Calu3 (cell line): ENCODE results near the gene FHIT. TPM values are rescaled to one million over a fixed set of nuclear protein-coding genes. Genes with fewer than 3 reads are reported as not detected.

ENCODE experiments used
- BruUV-seq: library from RNA; stranded (reverse); fragments of 400-500 nt; replicated peaks from 2 replicates; lab custom pipeline; 2021; lab: Mats Ljungman, UMichigan
- CTCF ChIA-PET: fragments of 300-600 bp; sonication (Branson Sonifier 250); formaldehyde crosslinking; loops from one replicate; lab custom pipeline; 2022; ENCODE audit warnings: antibody characterized with exemption; lab: Charles Lee
- DNase-seq: peaks from one replicate; pipeline ENCODE4 v3.0.0; 2022
- H3K27ac Mint-ChIP-seq: one replicate; pipeline ENCODE4 v1.8.0; 2022; ENCODE audit warnings: mixed read lengths; ENCODE audit not compliant: unreplicated experiment
- H3K27me3 Mint-ChIP-seq: one replicate; pipeline ENCODE4 v1.8.0; 2022; ENCODE audit warnings: mixed read lengths; ENCODE audit not compliant: unreplicated experiment
- H3K36me3 Mint-ChIP-seq: one replicate; pipeline ENCODE4 v1.8.0; 2022; ENCODE audit warnings: mild to moderate bottlenecking, moderate library complexity, mixed read lengths; ENCODE audit not compliant: insufficient read depth, unreplicated experiment
- H3K4me1 Mint-ChIP-seq: one replicate; pipeline ENCODE4 v1.8.0; 2022; ENCODE audit warnings: mild to moderate bottlenecking, low read depth, mixed read lengths; ENCODE audit not compliant: unreplicated experiment
- H3K4me3 Mint-ChIP-seq: one replicate; pipeline ENCODE4 v1.8.0; 2022; ENCODE audit warnings: mild to moderate bottlenecking, low read depth, moderate library complexity, mixed read lengths; ENCODE audit not compliant: unreplicated experiment
- H3K9me3 Mint-ChIP-seq: one replicate; pipeline ENCODE4 v1.8.0; 2022; ENCODE audit warnings: low read depth, mixed read lengths; ENCODE audit not compliant: unreplicated experiment
- CTCF ChIP-seq: fragments of 200-600 bp; IDR thresholded peaks from one replicate; pipeline ENCODE4 v1.8.0; 2022; ENCODE audit warnings: antibody characterized with exemption; ENCODE audit not compliant: unreplicated experiment
- intact Hi-C: fragments of 100-400 bp; cut with micrococcal nuclease; formaldehyde crosslinking; loops from one replicate; pipeline ENCODE4 v1.10.0; 2022; ENCODE audit not compliant: unreplicated experiment
- microRNA-seq: library from miRNA; unstranded; fragments of <30 nt; microRNA quantifications from one replicate; pipeline ENCODE4 v1.2.0, GENCODE V29; 2022
- total RNA-seq: library from RNA; stranded (reverse); gene quantifications from 2 replicates; pipeline ENCODE4 v1.2.3, GENCODE V29; 2022

Gene FHIT
- total RNA-seq, 1 experiment from 2014 or later = 6.2 TPM

GRCh38 chr3:59704292-59704691 is 1547.0 kb downstream of the FHIT start:
- no TSS peak for BruUV-seq
- H3K36me3 Mint-ChIP-seq = no peaks in the 10 kb centered on the region
- peaks cover 8% of the 10 kb centered on the region for H3K9me3 Mint-ChIP-seq
- no peak overlapping the region for H3K4me3 Mint-ChIP-seq
- CTCF ChIA-PET = no interaction called here
- DNase-seq = no peak
- no peaks in the 10 kb centered on the region for H3K4me1 Mint-ChIP-seq
- TF ChIP-seq CTCF = no peak
- intact Hi-C loops = no loop called here
- H3K27me3 Mint-ChIP-seq = no peaks in the 10 kb centered on the region
- H3K27ac Mint-ChIP-seq = no peak overlapping the region

GRCh38 chr3:59699648-59700320 is 1551.5 kb downstream of the FHIT start:
- no TSS peak for BruUV-seq
- Mint-ChIP-seq H3K4me3 (no peak overlapping the region), H3K4me1 (no peaks in the 10 kb centered on the region), H3K27me3 (no peaks in the 10 kb centered on the region), H3K27ac (no peak overlapping the region), H3K36me3 (no peaks in the 10 kb centered on the region), H3K9me3 (peaks cover 15% of the 10 kb centered on the region)
- intact Hi-C loops = no loop called here
- no peak for TF ChIP-seq CTCF
- CTCF ChIA-PET = no interaction called here
- DNase-seq = no peak

Small RNAs within 50 kb of the gene (microRNA-seq; reads per million reads assigned to microRNA genes)
- not detected for gene MIR548BB
